NCI-H1092 (cell line): ENCODE measurements around the gene RNF5.
A peak's percentile ranks its signal among the peaks of the same experiment; 100 is the strongest.
"Not testable (repeated sequence)": the region's sequence is repeated elsewhere in the genome, so short reads cannot be mapped to it uniquely, and the experiment has no call there.

Experiments used
- DNase-seq: peaks from one replicate; lab custom pipeline; 2025; lab: John Stamatoyannopoulos, UW

Gene RNF5

GRCh38 chr6:32177788-32178546, at the start of gene RNF5:
TSS of gene RNF5 (plus strand) at chr6:32178405. CDS start at chr6:32178512, 107 bp downstream.
- peak; percentile 99 for DNase-seq

- no peak for DNase-seq
These were observed 49.4 kb upstream of the RNF5 start for GRCh38 chr6:32128751-32129296.

GRCh38 chr6:32129297-32130088, 48.7 kb upstream of the RNF5 start:
- DNase-seq, result peak; percentile 57

- DNase-seq, result no peak
These were observed 46.7 kb upstream of the RNF5 start for GRCh38 chr6:32131439-32131948.

GRCh38 chr6:32132110-32132509, 46.1 kb upstream of the RNF5 start:
- DNase-seq, result no peak

GRCh38 chr6:32133786-32134185, 44.4 kb upstream of the RNF5 start:
- DNase-seq, result no peak

GRCh38 chr6:32137454-32137853, 40.8 kb upstream of the RNF5 start:
- DNase-seq, result no peak

- no peak for DNase-seq
These were observed 38.6 kb upstream of the RNF5 start for GRCh38 chr6:32139590-32139989.

- DNase-seq, result no peak
These were observed 37.7 kb upstream of the RNF5 start for GRCh38 chr6:32140420-32141046.

GRCh38 chr6:32144238-32144637, 34.0 kb upstream of the RNF5 start:
- not testable (repeated sequence) for DNase-seq

GRCh38 chr6:32146287-32146686, 31.9 kb upstream of the RNF5 start:
- DNase-seq, result no peak

- DNase-seq, result no peak
These were observed 31.5 kb upstream of the RNF5 start for GRCh38 chr6:32146687-32147086.

- no peak for DNase-seq
These were observed 30.6 kb upstream of the RNF5 start for GRCh38 chr6:32147401-32148132.

GRCh38 chr6:32148289-32149091, 29.7 kb upstream of the RNF5 start:
- DNase-seq, result no peak

GRCh38 chr6:32149092-32149755, 29.0 kb upstream of the RNF5 start:
- no peak for DNase-seq

- no peak for DNase-seq
These were observed 28.0 kb upstream of the RNF5 start for GRCh38 chr6:32149932-32150870.

- no peak for DNase-seq
These were observed 26.9 kb upstream of the RNF5 start for GRCh38 chr6:32151181-32151862.
